Uterus (tissue), 4 donors: ENCODE data around the gene RAD51B. TPM values are rescaled to one million over a fixed set of nuclear protein-coding genes. Genes with fewer than 3 reads are reported as not detected.

Experiments used
- DNase-seq, 2 donors: peaks; one replicate each; pipeline ENCODE4 v3.0.0-alpha.2; 2019 to 2020
- H3K27ac ChIP-seq, 2 donors: fragments of 200-600 bp; sonication (generic); 1 replicate in 1 of 2; 2 replicates in 1 of 2; pipeline ENCODE4 v1.5.1; 2016 to 2018
- H3K27me3 ChIP-seq, 2 donors: fragments of 200-600 bp; sonication (generic); one replicate each; pipeline ENCODE4 v1.5.1; 2018 to 2019; ENCODE audit warnings: control low read depth in 1 of 2
- H3K36me3 ChIP-seq, 2 donors: fragments of 200-600 bp; sonication (generic); one replicate each; pipeline ENCODE4 v1.5.1; 2019; ENCODE audit warnings: control low read depth in 1 of 2
- H3K4me1 ChIP-seq, 2 donors: fragments of 200-600 bp; sonication (generic); one replicate each; pipeline ENCODE4 v1.5.1; 2018 to 2019; ENCODE audit warnings: control low read depth in 1 of 2
- H3K4me3 ChIP-seq, 2 donors: fragments of 200-600 bp; sonication (generic); 1 replicate in 1 of 2; 2 replicates in 1 of 2; pipeline ENCODE4 v1.5.1; 2018 to 2019; ENCODE audit warnings: mild to moderate bottlenecking in 1 of 2
- H3K9me3 ChIP-seq, 2 donors: fragments of 200-600 bp; sonication (generic); one replicate each; pipeline ENCODE4 v1.5.1; 2019; ENCODE audit warnings: control low read depth in 1 of 2
- POLR2A ChIP-seq, 2 donors: fragments of 450-650 bp; IDR thresholded peaks; one replicate each; pipeline ENCODE4 v1.6.1; 2016; ENCODE audit warnings: antibody characterized with exemption in 2 of 2, mild to moderate bottlenecking in 1 of 2, moderate library complexity in 1 of 2
- intact Hi-C: fragments of 100-400 bp; cut with DNase I; formaldehyde crosslinking; loops from one replicate; pipeline ENCODE4 v1.15.1; 2023; ENCODE audit warnings: low total_unique reads
- total RNA-seq, 4 donors: library from RNA; depleted of rRNA in 3 of 4; stranded (reverse); fragments of >200 nt in 3 of 4; gene quantifications; one replicate each; pipeline versions ENCODE4 v1.1.0 to v1.2.4, GENCODE V29; 2014 to 2023
- TF ChIP-seq, protein P1 (sequence below), 4 experiments: fragments of 200-600 bp in 2 of 4; fragments of 450-650 bp in 2 of 4; sonication (generic) in 2 of 4; IDR thresholded peaks; one replicate each; pipeline ENCODE4 v1.5.1; 2016 to 2019; ENCODE audit warnings: antibody characterized with exemption in 4 of 4, mild to moderate bottlenecking in 2 of 4, moderate library complexity in 1 of 4
- donor health status: DM: yes; HTN: yes; CAD: no.

The RAD51B gene
- total RNA-seq, 4 donors from 2014 or later, result 29.5 to 100.0 (median 70.3) TPM

DNA sequence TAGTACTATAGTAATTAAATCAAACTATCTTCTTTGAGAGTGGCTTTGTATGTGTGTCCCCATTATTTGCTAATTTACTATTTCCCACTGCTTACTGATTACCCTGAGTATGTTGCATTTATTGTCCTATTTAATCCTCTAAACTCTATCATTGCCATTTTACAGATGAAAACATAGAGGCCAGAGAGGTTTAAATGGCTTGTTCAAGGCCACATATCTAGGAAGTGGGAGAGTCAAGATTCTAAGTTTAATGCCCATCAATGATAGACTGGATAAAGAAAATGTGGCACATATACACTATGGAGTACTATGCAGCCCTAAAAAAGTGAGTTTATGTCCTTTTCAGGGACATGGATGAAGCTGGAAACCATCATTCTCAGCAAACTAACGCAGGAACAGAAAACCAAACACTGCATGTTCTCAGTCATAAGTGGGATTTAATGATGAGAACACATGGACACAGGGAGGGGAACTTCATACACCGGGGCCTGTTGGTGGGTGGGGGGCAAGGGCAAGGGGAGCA is 553.6 kb downstream of the RAD51B start:
- intact Hi-C loops, result no loop called here
- Histone ChIP-seq H3K36me3 (no peaks in the 10 kb centered on the region), H3K27me3 (no peaks in the 10 kb centered on the region), H3K4me3 (no peak overlapping the region), H3K9me3 (no peaks in the 10 kb centered on the region), H3K4me1 (peaks cover 0 to 14% of the 10 kb centered on the region in 2 donors), H3K27ac (peak overlapping the region in 1 of 2 donors; percentile 17)
- no peak for DNase-seq
- TF ChIP-seq, protein P1, sequence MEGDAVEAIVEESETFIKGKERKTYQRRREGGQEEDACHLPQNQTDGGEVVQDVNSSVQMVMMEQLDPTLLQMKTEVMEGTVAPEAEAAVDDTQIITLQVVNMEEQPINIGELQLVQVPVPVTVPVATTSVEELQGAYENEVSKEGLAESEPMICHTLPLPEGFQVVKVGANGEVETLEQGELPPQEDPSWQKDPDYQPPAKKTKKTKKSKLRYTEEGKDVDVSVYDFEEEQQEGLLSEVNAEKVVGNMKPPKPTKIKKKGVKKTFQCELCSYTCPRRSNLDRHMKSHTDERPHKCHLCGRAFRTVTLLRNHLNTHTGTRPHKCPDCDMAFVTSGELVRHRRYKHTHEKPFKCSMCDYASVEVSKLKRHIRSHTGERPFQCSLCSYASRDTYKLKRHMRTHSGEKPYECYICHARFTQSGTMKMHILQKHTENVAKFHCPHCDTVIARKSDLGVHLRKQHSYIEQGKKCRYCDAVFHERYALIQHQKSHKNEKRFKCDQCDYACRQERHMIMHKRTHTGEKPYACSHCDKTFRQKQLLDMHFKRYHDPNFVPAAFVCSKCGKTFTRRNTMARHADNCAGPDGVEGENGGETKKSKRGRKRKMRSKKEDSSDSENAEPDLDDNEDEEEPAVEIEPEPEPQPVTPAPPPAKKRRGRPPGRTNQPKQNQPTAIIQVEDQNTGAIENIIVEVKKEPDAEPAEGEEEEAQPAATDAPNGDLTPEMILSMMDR (IDR thresholded peaks at IDR 0.05), result no peak
- no peak for TF ChIP-seq POLR2A (IDR thresholded peaks at IDR 0.05)

DNA sequence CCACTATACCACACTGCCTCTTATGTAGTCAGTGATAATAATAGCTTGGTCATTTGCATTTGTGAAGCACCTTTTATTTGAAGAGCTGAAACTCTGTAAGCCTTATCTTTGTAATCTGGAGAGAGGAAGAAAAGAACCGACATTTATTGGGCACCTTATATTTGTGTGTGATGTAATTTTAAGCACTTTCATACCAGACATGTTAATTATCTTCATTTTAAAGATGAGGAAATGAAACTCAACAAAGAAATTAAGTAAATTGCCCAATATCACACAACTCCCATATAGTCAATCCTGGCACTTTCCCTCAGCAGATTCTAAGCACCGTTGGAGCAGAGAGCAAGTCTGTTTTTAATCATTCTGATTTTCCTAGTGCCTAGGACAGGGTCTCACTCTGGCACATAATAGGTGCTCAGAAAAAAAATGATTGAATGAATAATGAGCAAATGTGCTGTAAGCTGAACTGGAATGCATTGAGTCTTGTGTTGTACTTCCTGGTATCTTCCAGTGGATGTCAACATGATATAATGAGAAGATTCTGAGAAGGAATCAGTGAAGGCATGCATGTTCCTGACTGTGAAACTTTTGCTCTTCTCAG is 554.4 kb downstream of the RAD51B start:
- Histone ChIP-seq H3K9me3 (no peaks in the 10 kb centered on the region), H3K36me3 (no peaks in the 10 kb centered on the region), H3K4me1 (peaks cover 0 to 14% of the 10 kb centered on the region in 2 donors), H3K27me3 (no peaks in the 10 kb centered on the region), H3K4me3 (no peak overlapping the region), H3K27ac (peak overlapping the region; percentile 34 to 72)
- DNase-seq, result no peak
- intact Hi-C loops, result no loop called here
- TF ChIP-seq, protein P1 (IDR thresholded peaks at IDR 0.05), result no peak
- TF ChIP-seq POLR2A (IDR thresholded peaks at IDR 0.05), result no peak

DNA sequence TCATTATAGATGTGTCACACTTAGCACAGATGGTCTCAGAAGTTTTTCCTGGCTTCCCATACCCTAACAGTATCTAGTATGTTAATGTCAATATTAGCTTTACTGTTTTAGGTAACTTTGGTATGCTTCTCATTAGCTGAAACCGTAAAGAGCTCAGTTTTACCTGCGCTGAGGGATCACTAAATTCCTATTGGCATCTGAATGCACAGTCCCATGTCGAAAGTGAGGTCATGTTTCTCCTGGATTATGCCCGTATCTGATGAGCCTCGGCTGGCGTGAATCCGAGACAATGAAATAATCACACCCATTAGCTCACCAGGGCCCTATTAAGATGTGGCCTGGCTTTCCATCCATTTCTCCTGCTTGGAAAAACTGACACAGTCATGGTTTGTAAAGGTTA is 555.1 kb downstream of the RAD51B start:
- H3K36me3 ChIP-seq, result no peaks in the 10 kb centered on the region
- peaks cover 0 to 14% of the 10 kb centered on the region in 2 donors for H3K4me1 ChIP-seq
- H3K9me3 ChIP-seq, result no peaks in the 10 kb centered on the region
- TF ChIP-seq, protein P1 (IDR thresholded peaks at IDR 0.05), result no peak
- TF ChIP-seq POLR2A (IDR thresholded peaks at IDR 0.05), result no peak
- H3K27me3 ChIP-seq, result no peaks in the 10 kb centered on the region
- H3K4me3 ChIP-seq, result no peak overlapping the region
- intact Hi-C loops, result no loop called here
- H3K27ac ChIP-seq, result peak overlapping the region; percentile 72 to 75
- DNase-seq, result peak; percentile 31 to 47

DNA sequence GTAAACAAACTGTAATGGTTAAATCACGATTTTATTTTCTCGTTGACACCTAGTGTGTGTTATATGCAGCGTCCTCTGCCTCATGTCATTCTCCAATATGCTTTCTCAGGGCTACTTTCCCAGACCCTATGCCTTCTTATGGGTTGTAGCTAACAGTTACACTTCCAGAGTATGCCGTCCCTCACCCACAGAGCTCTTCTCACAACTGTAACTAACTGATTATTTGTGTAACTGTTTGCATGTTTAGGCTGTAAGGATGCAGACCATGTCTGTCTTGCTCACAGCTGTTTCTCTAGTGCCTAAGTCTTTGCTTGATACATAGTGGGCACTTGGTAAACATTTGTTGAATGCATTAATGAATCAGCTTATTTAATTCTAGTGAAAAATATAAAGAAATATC is 555.8 kb downstream of the RAD51B start:
- TF ChIP-seq, protein P1 (IDR thresholded peaks at IDR 0.05), result no peak
- no peak for TF ChIP-seq POLR2A (IDR thresholded peaks at IDR 0.05)
- Histone ChIP-seq H3K27ac (peak overlapping the region; percentile 72 to 75), H3K4me3 (no peak overlapping the region), H3K36me3 (no peaks in the 10 kb centered on the region), H3K27me3 (no peaks in the 10 kb centered on the region), H3K4me1 (peaks cover 0 to 14% of the 10 kb centered on the region in 2 donors), H3K9me3 (no peaks in the 10 kb centered on the region)
- DNase-seq, result no peak
- intact Hi-C loops, result no loop called here

DNA sequence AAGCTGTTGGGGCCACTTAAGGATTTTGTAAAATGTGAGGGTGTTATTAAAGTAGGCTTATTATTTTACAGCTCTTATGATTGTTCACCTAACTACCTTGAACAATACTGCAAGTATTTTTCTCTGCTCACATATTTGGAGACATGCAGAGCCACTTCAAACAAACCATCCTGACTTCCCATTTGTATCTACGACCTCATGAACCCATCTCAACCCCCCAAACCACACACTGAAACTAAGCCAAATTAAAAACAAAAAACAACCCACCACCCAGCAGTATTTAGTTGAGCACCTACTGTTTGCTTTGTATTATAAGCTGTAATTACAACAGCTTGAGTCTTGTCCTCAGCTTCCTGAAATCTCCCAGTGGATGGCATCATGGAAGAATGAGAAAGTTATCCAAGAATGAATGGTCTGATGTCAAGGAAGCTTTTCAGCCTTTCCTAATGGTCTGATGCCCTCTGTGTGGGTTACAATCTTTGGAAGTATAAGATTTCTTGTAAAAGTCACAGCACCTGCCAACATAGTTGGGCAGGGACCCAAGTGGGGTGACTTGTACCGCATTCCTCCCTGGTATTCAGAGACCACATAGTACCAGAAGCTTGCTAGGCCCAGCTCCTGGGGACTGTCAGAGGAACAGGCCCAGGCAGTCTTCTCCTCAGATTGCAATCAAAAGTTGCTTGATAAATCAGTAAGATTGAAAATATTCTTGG is 556.6 kb downstream of the RAD51B start:
- H3K27me3 ChIP-seq, result no peaks in the 10 kb centered on the region
- DNase-seq, result no peak
- no peak overlapping the region for H3K4me3 ChIP-seq
- peaks cover 0 to 14% of the 10 kb centered on the region in 2 donors for H3K4me1 ChIP-seq
- no peak for TF ChIP-seq POLR2A (IDR thresholded peaks at IDR 0.05)
- TF ChIP-seq, protein P1 (IDR thresholded peaks at IDR 0.05), result no peak
- H3K9me3 ChIP-seq, result no peaks in the 10 kb centered on the region
- intact Hi-C loops, result no loop called here
- peak overlapping the region; percentile 72 to 75 for H3K27ac ChIP-seq
- H3K36me3 ChIP-seq, result no peaks in the 10 kb centered on the region
